Progenitor cell of endocrine pancreas (in vitro differentiated cells): ENCODE data around the gene CD37. TPM values are rescaled to one million over a fixed set of nuclear protein-coding genes. Genes with fewer than 3 reads are reported as not detected.

Source experiments
- DNase-seq: peaks from one replicate; pipeline ENCODE4 v3.0.0; 2021; ENCODE audit warnings: low spot score; ENCODE audit not compliant: unreplicated experiment
- H3K27ac Mint-ChIP-seq: 2 replicates; pipeline ENCODE4 v1.8.0; 2021; ENCODE audit warnings: mild to moderate bottlenecking, moderate library complexity, mixed read lengths
- H3K27me3 Mint-ChIP-seq: 2 replicates; pipeline ENCODE4 v1.8.0; 2021; ENCODE audit warnings: mixed read lengths
- H3K36me3 Mint-ChIP-seq: 2 replicates; pipeline ENCODE4 v1.8.0; 2022; ENCODE audit warnings: mixed read lengths; ENCODE audit not compliant: insufficient read depth
- H3K4me1 Mint-ChIP-seq: 2 replicates; pipeline ENCODE4 v1.8.0; 2021; ENCODE audit warnings: low read depth, mixed read lengths
- H3K4me3 Mint-ChIP-seq: 2 replicates; pipeline ENCODE4 v1.8.0; 2021; ENCODE audit warnings: low read depth, mild to moderate bottlenecking, moderate library complexity, mixed read lengths
- H3K9me3 Mint-ChIP-seq: 2 replicates; pipeline ENCODE4 v1.8.0; 2021; ENCODE audit warnings: low read depth, mixed read lengths
- total RNA-seq: library from RNA; stranded (reverse); gene quantifications from 2 replicates; pipeline ENCODE4 v1.2.1, GENCODE V29; 2021
- TF ChIP-seq, protein P1 (sequence below): fragments of 200-600 bp; sonication (generic); IDR thresholded peaks from one replicate; pipeline ENCODE4 v1.5.0; 2021; ENCODE audit warnings: antibody characterized with exemption, mild to moderate bottlenecking; ENCODE audit not compliant: unreplicated experiment

CD37 gene
- total RNA-seq, 1 donor from 2014 or later = not detected

DNA sequence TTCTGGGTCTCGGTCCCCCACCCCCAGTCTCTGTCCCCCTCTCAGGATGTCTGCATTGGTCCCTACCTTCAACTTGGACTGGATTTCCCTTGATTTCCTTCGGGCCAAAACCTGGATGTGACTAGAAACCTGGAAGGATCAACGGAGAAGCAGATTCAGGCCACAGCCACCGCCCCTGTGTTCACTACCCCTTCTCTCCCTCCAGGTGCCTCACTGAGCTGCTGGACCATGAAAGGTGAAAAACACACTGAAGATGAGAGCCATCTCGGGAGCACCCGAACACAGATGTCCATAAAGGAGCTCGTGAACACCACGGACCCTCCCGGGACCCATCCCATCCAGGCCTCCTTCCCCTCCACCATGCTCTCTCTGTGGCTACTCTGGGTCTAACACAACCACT lies 22.0 kb downstream of the CD37 start:
- H3K9me3 Mint-ChIP-seq = no peaks in the 10 kb centered on the region
- no peak overlapping the region for H3K4me3 Mint-ChIP-seq
- peak overlapping the region; percentile 86 for H3K27ac Mint-ChIP-seq
- H3K27me3 Mint-ChIP-seq = no peaks in the 10 kb centered on the region
- H3K36me3 Mint-ChIP-seq = peaks cover 34% of the 10 kb centered on the region
- H3K4me1 Mint-ChIP-seq = peaks cover 22% of the 10 kb centered on the region
- TF ChIP-seq, protein P1, sequence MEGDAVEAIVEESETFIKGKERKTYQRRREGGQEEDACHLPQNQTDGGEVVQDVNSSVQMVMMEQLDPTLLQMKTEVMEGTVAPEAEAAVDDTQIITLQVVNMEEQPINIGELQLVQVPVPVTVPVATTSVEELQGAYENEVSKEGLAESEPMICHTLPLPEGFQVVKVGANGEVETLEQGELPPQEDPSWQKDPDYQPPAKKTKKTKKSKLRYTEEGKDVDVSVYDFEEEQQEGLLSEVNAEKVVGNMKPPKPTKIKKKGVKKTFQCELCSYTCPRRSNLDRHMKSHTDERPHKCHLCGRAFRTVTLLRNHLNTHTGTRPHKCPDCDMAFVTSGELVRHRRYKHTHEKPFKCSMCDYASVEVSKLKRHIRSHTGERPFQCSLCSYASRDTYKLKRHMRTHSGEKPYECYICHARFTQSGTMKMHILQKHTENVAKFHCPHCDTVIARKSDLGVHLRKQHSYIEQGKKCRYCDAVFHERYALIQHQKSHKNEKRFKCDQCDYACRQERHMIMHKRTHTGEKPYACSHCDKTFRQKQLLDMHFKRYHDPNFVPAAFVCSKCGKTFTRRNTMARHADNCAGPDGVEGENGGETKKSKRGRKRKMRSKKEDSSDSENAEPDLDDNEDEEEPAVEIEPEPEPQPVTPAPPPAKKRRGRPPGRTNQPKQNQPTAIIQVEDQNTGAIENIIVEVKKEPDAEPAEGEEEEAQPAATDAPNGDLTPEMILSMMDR = no peak
- no peak for DNase-seq

DNA sequence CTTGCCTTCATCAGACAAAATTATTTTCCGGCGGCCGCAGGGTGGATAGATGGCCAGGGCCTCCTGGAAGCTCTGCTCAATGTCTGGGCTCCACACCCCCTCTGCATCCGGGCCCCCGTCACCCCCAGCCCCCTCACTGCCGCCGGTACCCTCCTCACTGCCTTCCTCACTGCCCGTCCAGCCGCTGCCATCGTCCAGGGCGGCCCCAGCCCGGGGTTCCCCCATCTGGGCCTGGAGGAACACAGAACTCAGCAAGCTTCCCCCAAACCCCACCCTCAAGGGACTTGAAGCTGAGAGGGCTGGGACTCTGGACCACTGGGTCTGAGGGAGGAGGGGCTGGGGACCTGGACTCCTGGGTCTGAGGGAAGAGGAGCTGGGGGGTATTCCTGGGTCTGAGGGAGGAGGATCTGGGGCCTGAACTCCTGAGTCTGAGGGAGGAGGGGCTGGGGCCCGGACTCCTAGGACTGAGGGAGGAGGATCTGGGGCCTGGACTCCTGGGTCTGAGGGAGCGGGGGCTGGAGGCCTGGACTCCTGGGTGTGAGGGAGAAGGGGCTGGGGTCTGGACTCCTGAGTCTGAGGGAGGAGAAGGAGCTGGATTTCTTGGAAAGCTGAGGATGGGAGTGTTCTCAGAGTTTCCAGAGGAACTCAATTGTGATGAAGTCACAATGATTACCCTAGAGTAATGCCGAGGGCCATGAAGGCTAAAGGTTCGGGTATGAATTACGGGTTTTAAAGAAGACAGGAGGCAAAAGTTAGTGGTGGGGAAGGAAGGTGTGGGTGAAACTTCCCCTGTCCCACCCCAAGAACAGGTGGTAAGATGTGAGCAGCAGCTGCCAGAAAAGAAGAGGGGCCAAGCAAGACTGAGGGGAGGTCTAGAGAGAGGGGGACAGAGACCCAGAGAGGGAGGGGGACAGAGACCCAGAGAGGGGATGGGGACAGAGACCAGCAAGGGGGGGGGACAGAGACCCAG lies 24.9 kb downstream of the CD37 start:
- H3K4me3 Mint-ChIP-seq = no peak overlapping the region
- no peaks in the 10 kb centered on the region for H3K9me3 Mint-ChIP-seq
- no peak for DNase-seq
- no peak overlapping the region for H3K27ac Mint-ChIP-seq
- TF ChIP-seq, protein P1 = no peak
- no peaks in the 10 kb centered on the region for H3K27me3 Mint-ChIP-seq
- H3K4me1 Mint-ChIP-seq = peaks cover 22% of the 10 kb centered on the region
- peaks cover 22% of the 10 kb centered on the region for H3K36me3 Mint-ChIP-seq

DNA sequence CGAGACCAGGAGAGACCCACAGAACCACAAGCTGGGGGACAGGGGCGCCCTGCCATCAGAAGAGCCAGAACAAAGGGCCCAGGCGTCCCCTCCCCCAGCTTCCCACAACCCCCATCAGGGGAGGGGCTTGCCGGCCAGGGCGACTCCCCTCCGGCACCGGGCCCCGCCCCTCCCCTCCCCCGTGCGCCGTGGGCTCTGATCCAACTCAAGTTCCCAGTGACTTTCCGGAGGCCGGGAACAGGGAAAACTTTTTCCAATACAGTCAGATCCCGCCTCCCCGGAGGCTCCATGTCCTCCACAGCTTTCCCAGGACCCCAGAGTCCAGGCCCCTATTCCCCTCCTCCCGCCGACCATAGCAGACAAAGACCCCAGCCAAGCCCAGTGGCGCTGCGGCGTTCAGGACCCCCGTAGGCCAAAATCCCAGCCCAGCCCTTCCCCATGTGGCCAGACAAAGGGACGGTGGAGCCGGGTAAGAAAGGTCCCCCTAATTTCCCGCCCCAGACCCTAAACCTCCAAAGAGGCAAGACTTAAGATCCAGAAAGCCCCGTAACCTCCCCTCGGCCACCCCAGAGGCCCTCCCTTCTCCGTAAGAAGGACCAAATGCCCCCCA lies 26.3 kb downstream of the CD37 start:
- no peaks in the 10 kb centered on the region for H3K9me3 Mint-ChIP-seq
- peak; percentile 68 for DNase-seq
- H3K27ac Mint-ChIP-seq = no peak overlapping the region
- TF ChIP-seq, protein P1 = no peak
- no peak overlapping the region for H3K4me3 Mint-ChIP-seq
- peaks cover 14% of the 10 kb centered on the region for H3K36me3 Mint-ChIP-seq
- H3K27me3 Mint-ChIP-seq = no peaks in the 10 kb centered on the region
- peaks cover 16% of the 10 kb centered on the region for H3K4me1 Mint-ChIP-seq

DNA sequence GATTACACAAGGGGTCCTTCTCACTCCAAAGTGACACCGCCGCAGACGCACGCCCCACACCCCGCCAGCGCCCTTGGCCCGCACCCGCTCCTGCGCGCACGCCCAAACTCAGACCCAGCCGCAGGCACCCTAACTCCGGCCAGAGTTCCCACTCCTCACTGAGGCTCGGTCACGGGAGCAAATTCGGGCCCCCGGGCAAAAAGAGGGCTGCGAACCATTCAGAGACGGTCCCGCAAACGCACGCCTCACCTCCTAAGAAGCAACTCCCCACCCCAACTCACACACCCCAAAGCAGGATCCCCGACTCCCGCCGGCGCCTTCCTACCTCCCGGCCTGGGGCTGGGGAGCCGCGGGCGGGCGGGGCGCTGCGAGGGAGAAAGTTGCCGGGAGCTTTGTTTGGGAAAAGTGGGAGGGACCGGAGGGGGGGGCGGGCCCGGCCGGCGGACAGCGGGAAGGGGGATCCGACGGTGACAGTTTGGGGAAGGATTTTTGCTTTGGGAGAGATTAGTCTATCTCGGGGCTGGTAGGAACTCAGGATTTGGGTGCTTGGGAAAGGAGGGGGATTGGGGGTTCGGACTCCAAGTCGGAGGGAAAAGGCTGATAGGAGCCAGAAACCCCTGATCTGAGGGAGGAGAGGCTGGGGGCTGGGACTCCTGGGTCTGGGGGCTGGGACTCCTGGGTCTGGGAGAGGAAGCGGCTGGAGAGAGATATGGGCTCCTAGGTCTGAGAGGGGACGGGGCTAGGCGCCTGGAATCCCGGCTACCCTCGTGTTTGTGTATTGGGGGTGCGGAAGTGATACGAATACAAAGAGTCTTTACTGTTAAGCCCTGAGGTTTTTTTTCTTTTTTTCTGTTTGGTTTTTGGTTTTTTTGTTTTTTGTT lies 27.1 kb downstream of the CD37 start, which contains the start of gene TEAD2:
TSS of gene TEAD2 (minus strand) at position 369 of the 881 bp plus-strand sequence. CDS start 2,341 bp downstream, outside the sequence.
- H3K27ac Mint-ChIP-seq = no peak within 1 kb of the TSS
- peaks cover 10% of the 10 kb centered on the region for H3K36me3 Mint-ChIP-seq
- no peak within 1 kb of the TSS for H3K4me3 Mint-ChIP-seq
- H3K27me3 Mint-ChIP-seq = no peaks in the 10 kb centered on the region
- peaks cover 9% of the 10 kb centered on the region for H3K4me1 Mint-ChIP-seq
- H3K9me3 Mint-ChIP-seq = no peaks in the 10 kb centered on the region
- peak; percentile 61 for DNase-seq
- TF ChIP-seq, protein P1 = no peak

DNA sequence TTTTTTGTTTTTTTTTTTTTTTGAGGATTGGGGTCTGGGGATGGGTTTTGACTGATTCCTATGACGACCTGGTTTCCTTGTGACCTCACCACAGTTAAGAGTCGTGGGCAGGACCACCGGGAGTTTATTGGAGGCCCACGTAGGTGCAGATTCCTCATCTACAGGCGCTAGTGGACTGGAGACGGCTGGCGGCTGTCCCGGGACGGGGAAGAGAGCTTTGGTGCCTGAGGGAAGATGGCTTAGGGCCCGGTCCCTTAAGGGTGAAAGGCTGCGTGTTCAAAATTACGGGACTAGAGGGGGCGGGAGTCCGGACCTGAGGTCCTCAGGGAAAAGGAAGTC lies 27.7 kb downstream of the CD37 start:
- H3K4me1 Mint-ChIP-seq = peaks cover 6% of the 10 kb centered on the region
- no peaks in the 10 kb centered on the region for H3K27me3 Mint-ChIP-seq
- H3K4me3 Mint-ChIP-seq = no peak overlapping the region
- no peak for DNase-seq
- H3K36me3 Mint-ChIP-seq = peaks cover 9% of the 10 kb centered on the region
- TF ChIP-seq, protein P1 = no peak
- H3K9me3 Mint-ChIP-seq = no peaks in the 10 kb centered on the region
- H3K27ac Mint-ChIP-seq = no peak overlapping the region
